Mesodermal cell (in vitro differentiated cells): ENCODE data around the gene EGLN3.
"Not testable (repeated sequence)": the region's sequence is repeated elsewhere in the genome, so short reads cannot be mapped to it uniquely, and the experiment has no call there.

Experiments used
- H3K27ac ChIP-seq: 2 replicates; pipeline ENCODE4 v1.7.0; 2013; ENCODE audit warnings: mild to moderate bottlenecking, low read depth, low read length, moderate library complexity; ENCODE audit not compliant: severe bottlenecking
- H3K36me3 ChIP-seq: 2 replicates; pipeline ENCODE4 v1.7.1; 2013; ENCODE audit warnings: mild to moderate bottlenecking, low read length, moderate library complexity; ENCODE audit not compliant: control insufficient read depth, insufficient read depth
- H3K4me1 ChIP-seq: one replicate; pipeline ENCODE4 v1.7.1; 2013; ENCODE audit warnings: mild to moderate bottlenecking, low read length; ENCODE audit not compliant: insufficient read depth, control insufficient read depth, poor library complexity, severe bottlenecking
- H3K4me3 ChIP-seq: 2 replicates; pipeline ENCODE4 v1.7.0; 2013; ENCODE audit warnings: low read length, control low read depth, mild to moderate bottlenecking; ENCODE audit not compliant: insufficient read depth, poor library complexity, severe bottlenecking; ENCODE audit errors: extremely low read depth
- H3K9me3 ChIP-seq: 2 replicates; pipeline ENCODE4 v1.7.1; 2013; ENCODE audit warnings: mild to moderate bottlenecking, low read length, moderate library complexity; ENCODE audit not compliant: control insufficient read depth
- WGBS, 2 experiments: methylation state at CpG; one replicate each; pipeline ENCODE4 v1.1.5; 2013; ENCODE audit warnings: missing lambda C conversion rate in 2 of 2; ENCODE audit not compliant: insufficient coverage in 2 of 2; 5-methylcytosine and 5-hydroxymethylcytosine counted together

The EGLN3 gene

GRCh38 chr14:33962466-33962865 lies 11.6 kb upstream of the EGLN3 start:
- not testable (repeated sequence) for H3K9me3 ChIP-seq, H3K4me3 ChIP-seq, H3K27ac ChIP-seq, H3K36me3 ChIP-seq, H3K4me1 ChIP-seq
- 60% methylated on average over 3 of the region's 5 CpGs; no CpG with 5 or more reads in 1 of the 2 experiments for WGBS, 2 experiments

- Histone ChIP-seq H3K9me3 (no peaks in the 10 kb centered on the region), H3K4me1 (peaks cover 5% of the 10 kb centered on the region), H3K4me3 (no peak overlapping the region), H3K36me3 (no peaks in the 10 kb centered on the region), H3K27ac (no peak overlapping the region)
- WGBS, 2 experiments = 0 to 67% methylated on average over 1 to 3 of the region's 3 CpGs
Measured at GRCh38 chr14:33962016-33962415, 11.1 kb upstream of the EGLN3 start.

DNA sequence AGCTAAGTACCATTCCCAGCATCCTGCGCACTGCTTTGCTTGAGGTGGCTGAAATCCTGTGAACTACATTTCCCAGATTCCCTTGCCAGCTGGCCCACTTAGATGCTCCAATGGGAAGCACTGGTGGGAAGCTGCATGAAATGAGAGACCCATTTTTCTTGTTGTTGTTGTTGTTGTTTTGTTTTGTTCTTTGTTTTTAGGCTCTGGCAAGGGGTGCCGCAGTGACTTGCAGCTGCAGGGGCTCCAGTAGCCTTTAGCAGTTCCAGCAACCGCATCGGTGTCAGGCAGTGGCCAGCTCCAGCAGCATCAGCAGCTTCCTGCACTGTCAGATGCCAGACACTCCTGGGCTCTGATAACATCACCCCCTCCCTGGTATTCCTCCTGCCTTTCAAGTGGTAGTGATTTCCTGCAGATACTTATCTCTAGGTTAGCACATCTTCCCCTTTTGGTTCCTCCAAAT lies 8.8 kb upstream of the EGLN3 start:
- WGBS, 2 experiments = 40 to 73% methylated on average over 3 of the region's 4 CpGs
- H3K27ac ChIP-seq = peak overlapping the region; percentile 11
- H3K9me3 ChIP-seq = no peaks in the 10 kb centered on the region
- peaks cover 5% of the 10 kb centered on the region for H3K4me1 ChIP-seq
- H3K36me3 ChIP-seq = no peaks in the 10 kb centered on the region
- no peak overlapping the region for H3K4me3 ChIP-seq

DNA sequence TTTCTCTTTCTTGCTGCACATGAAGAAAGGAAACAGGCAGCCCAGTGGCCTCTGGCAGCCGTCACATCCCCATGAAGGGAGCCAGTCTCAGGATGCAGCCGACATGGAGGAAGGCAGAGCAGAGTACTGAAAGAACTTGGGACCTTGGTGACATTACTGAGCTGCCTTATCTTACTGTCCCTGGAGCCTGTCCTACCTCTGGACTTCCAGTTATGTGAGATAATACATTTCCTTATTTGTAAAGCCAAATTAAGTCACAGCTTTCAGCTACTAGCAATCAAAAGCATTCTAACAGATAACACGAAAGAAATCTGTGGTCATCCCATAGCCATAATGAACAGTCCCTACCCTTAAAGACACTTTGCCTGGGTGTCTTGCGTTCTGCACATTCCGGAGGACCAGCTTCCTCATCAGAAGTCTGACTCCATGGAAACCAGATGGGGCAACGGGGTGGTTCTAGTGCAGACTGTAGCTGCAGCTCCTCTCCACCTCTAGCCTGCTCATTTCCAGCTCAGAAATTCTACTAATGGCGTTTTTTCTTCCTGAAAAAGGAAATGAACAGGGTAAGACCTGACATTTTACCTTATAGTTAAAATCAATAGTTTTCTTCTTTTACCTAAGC lies 7.8 kb upstream of the EGLN3 start:
- Histone ChIP-seq H3K36me3 (no peaks in the 10 kb centered on the region), H3K9me3 (no peaks in the 10 kb centered on the region), H3K4me3 (no peak overlapping the region), H3K4me1 (peaks cover 5% of the 10 kb centered on the region), H3K27ac (peak overlapping the region; percentile 13)
- WGBS, 2 experiments = 85 to 96% methylated on average over 4 to 5 of the region's 7 CpGs

DNA sequence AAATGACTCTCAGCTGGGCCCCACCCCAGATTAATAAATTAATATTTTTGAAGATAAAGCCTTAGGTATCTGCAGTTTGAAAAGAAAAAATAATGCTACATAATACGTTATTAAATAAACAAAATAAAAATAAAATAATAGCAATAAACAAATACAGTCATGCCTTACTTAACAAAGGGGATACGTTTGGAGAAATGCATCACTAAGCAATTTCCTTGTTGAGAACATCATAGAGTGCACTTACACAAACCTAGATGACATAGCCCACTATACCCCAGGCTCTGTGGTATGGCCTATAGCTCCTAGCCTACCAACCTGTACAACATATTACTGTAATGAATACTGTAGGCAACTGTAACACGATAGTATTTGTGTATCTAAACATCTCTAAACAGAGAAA lies 7.1 kb upstream of the EGLN3 start:
- Histone ChIP-seq H3K27ac (peak overlapping the region; percentile 13), H3K4me3 (no peak overlapping the region), H3K4me1 (peaks cover 5% of the 10 kb centered on the region), H3K9me3 (no peaks in the 10 kb centered on the region), H3K36me3 (no peaks in the 10 kb centered on the region)
- WGBS, 2 experiments = no CpG with 5 or more reads among the region's 3 CpGs

DNA sequence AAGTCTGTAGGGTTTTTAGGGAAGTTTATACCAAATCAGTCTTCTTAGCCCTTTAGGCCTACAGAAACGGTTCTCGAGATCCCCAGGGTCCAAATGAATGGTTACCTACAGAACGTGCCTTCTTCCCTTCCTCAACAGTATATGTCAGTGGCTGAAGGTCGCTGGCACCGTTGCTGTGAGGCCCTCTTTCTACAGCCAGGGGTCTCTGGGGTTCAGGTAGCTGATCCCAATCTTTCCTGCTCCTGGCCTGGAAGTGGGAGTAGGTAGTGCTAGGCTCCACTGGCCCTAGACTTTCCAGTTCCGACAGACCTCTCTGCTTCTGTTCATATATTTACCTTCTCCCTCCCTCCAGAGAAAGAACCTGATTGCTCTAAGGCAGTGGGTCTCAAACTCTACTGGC lies 6.4 kb upstream of the EGLN3 start:
- WGBS, 2 experiments = 90 to 98% methylated on average over 5 to 6 of the region's 6 CpGs
- H3K4me3 ChIP-seq = no peak overlapping the region
- H3K4me1 ChIP-seq = peaks cover 5% of the 10 kb centered on the region
- no peak overlapping the region for H3K27ac ChIP-seq
- no peaks in the 10 kb centered on the region for H3K36me3 ChIP-seq
- no peaks in the 10 kb centered on the region for H3K9me3 ChIP-seq

GRCh38 chr14:33956640-33957039 lies 5.8 kb upstream of the EGLN3 start:
- H3K36me3 ChIP-seq = no peaks in the 10 kb centered on the region
- H3K4me1 ChIP-seq = peaks cover 7% of the 10 kb centered on the region
- H3K27ac ChIP-seq = no peak overlapping the region
- H3K4me3 ChIP-seq = no peak overlapping the region
- no CpG with 5 or more reads among the region's 2 CpGs for WGBS, 2 experiments
- H3K9me3 ChIP-seq = no peaks in the 10 kb centered on the region

GRCh38 chr14:33954016-33954598 lies 3.2 kb upstream of the EGLN3 start:
- WGBS, 2 experiments = 90 to 100% methylated on average over 2 of the region's 3 CpGs
- H3K4me1 ChIP-seq = peaks cover 18% of the 10 kb centered on the region
- H3K36me3 ChIP-seq = no peaks in the 10 kb centered on the region
- no peaks in the 10 kb centered on the region for H3K9me3 ChIP-seq
- H3K27ac ChIP-seq = no peak overlapping the region
- no peak overlapping the region for H3K4me3 ChIP-seq

DNA sequence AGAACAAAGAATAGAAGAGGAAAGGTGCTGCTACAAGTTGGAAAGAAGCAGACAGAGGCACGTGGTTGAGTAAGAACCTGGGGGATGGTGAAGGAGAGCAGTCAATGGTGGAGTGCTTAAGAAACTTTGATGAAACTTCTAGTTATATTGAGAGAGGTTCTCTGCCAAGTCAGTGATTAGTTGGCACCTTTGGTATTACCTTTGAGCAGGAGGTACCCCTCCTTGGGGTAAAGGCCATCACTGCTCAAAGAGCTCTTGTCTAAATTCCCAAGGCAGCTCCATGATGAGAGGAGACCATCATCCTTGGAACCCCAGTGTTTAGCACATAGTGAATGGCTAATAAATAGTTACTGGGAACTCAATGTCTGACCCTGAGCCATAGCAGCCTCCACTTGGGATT lies 1.7 kb upstream of the EGLN3 start:
- Histone ChIP-seq H3K27ac (no peak overlapping the region), H3K4me3 (no peak overlapping the region), H3K4me1 (peaks cover 14% of the 10 kb centered on the region), H3K9me3 (no peaks in the 10 kb centered on the region), H3K36me3 (no peaks in the 10 kb centered on the region)
- WGBS, 2 experiments = 94 to 100% methylated on average over 1 of the region's 1 CpG

- Histone ChIP-seq H3K4me3 (peak overlapping the region; percentile 64), H3K27ac (peak overlapping the region; percentile 77), H3K4me1 (peaks cover 14% of the 10 kb centered on the region), H3K36me3 (peaks cover 2% of the 10 kb centered on the region), H3K9me3 (no peaks in the 10 kb centered on the region)
- WGBS, 2 experiments = 31% methylated on average over 2 of the region's 11 CpGs; no CpG with 5 or more reads in 1 of the 2 experiments
Measured at GRCh38 chr14:33951183-33951840, 438 bp upstream of the EGLN3 start.

DNA sequence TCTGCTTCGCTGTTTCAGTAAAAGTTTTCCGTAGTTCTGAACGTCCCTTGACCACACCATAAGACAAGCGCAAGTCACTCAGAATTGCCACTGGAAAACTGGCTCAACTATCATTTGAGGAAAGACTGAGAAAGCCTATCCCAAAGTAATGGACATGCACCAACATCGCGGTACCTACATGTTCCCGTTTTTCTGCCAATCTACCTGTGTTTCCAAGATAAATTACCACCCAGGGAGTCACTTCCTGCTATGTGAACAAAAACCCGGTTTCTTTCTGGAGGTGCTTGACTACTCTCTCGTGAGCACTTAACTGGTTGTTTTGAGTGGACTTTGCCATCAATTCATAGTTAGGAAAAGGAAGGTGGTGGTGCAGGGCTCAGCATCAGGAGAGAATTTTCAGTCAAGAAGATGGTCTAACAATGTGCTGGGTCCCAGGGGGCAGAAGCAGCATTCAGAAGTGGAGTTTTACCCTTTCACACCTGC lies 1.4 kb downstream of the EGLN3 start:
- H3K4me3 ChIP-seq = peak overlapping the region; percentile 64
- peaks cover 5% of the 10 kb centered on the region for H3K36me3 ChIP-seq
- H3K4me1 ChIP-seq = peaks cover 14% of the 10 kb centered on the region
- H3K9me3 ChIP-seq = no peaks in the 10 kb centered on the region
- H3K27ac ChIP-seq = no peak overlapping the region
- 31 to 46% methylated on average over 9 of the region's 9 CpGs for whole genome bisulfite sequencing, 2 experiments
